ENCODE results near the gene WAS.

Gene WAS

DNA sequence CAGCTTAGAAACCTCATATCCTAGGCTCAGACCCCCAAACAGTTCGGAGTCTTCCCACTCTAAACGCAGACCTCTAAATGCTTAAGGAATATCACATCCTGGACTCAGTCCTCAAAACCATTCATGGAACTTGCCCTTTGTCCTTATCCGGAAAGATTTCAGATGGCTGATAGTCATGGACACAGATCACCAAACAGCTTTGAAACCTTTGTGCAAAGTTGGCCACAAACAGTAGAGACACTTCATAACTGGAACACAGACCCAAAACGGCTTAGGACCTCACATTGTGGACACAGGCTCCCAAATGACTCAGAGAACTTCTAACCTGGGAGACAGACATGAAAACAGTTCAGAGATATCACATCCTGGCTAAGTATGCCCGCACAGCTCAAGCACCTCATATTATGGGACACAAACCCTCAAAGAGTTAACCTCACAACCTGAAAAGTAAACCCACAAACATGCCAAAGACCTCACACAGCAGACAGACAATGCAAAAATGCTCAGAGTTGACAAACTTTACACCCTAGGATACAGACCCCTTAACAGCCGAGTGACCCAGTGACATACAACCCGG, 28.4 kb downstream of the WAS start:
- DNase-seq (ENCODE audit: low spot score) = no peak

GRCh38 chrX:48713847-48714246, 30.2 kb downstream of the WAS start:
- DNase-seq (ENCODE audit: low spot score) = no peak

GRCh38 chrX:48714573-48714972, 31.0 kb downstream of the WAS start:
- DNase-seq (ENCODE audit: low spot score) = no peak

DNA sequence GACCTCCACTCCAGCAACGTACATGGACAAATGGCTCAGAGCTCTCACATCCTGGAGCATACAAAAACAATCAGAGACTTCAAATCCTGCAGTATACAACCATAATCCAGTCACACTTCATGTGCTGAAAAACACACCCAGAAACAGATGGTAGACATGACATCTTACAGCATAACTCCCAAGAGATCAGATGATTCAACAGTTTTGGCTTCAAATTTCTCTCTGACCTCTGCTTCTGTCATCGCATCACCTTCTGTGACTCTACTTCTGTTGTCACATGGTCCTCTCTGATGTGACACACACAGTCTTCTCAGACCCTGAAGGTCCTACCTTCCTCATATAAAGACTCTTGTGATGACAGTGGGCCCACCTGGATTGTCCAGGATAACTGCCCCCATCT, 31.5 kb downstream of the WAS start:
- no peak for DNase-seq (ENCODE audit: low spot score)

GRCh38 chrX:48715876-48716502, 32.4 kb downstream of the WAS start:
- DNase-seq (ENCODE audit: low spot score) = no peak

DNA sequence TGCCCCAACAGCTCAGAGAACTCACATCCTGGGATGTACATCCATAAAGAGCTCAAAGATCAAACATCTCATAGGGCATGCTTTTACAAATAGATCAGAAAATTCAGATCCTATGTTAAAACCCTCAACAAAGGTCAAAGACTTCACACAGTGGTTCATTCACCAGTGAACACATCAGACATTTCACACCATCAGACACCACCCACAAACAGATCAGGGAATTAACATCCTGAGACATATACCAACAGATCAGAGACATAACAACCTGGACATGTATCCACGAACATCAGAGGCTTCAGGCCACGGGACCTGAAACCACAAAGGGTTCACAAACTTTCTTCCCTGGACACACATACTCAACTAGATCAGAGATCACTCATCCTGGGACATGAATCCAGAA, 36.4 kb downstream of the WAS start:
- no peak for DNase-seq (ENCODE audit: low spot score)

- DNase-seq (ENCODE audit: low spot score) = no peak
Measured at GRCh38 chrX:48720577-48721250, 37.1 kb downstream of the WAS start.

DNA sequence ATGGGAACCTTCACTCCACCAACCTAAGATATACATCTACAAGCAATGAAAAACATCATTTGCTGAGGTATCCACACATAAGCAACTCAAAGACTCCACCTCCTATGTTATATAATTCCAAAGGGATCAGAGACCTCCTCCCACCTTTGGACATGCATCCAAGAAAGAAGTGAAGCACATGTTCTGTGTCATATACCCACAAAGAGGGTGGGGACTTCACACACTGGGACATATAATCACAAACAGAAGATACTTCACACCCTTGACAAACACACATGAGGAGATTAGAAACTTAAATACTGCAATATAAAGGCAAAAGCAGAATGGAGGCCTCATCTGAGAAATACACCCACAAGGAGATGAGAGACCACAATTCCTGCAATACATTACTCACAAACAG, 38.3 kb downstream of the WAS start:
- DNase-seq (ENCODE audit: low spot score) = no peak

DNA sequence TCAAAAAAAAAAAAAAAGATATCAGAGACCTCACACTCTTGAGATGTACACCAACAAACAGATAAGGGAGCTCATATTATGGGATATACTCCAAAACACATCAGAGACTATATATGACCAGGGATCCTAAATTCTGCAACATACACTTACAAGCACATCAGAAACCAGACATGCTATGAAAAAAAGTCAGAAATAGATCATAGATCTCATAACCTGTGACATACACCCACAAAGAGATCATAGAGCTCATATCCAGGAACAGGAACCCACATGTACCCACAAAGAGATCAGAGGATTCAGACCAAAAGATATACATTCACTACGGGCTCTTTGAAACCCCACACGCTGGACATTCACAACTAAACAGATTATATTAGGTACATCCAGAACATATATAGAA, 43.0 kb downstream of the WAS start:
- DNase-seq (ENCODE audit: low spot score) = no peak

GRCh38 chrX:48728653-48729052, 45.1 kb downstream of the WAS start:
- DNase-seq (ENCODE audit: low spot score) = no peak

GRCh38 chrX:48736303-48736702, 52.7 kb downstream of the WAS start:
- DNase-seq (ENCODE audit: low spot score) = no peak

DNA sequence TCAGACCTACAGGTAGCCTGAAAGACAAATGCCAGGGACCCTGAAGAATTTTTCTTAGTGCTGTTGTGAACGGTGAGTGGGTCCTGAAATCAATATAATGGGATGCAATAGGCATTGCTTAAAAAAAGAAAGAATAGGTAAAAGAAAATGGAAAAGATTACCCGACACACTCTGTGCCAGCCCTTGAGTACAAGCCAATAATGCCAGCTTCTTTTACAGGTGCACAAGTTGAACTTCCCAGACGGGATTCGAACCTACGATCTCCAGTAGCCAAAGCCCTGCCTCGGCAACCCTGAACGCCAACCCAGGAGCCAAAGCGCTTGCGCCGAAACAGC, 53.2 kb downstream of the WAS start:
- no peak for DNase-seq (ENCODE audit: low spot score)

DNA sequence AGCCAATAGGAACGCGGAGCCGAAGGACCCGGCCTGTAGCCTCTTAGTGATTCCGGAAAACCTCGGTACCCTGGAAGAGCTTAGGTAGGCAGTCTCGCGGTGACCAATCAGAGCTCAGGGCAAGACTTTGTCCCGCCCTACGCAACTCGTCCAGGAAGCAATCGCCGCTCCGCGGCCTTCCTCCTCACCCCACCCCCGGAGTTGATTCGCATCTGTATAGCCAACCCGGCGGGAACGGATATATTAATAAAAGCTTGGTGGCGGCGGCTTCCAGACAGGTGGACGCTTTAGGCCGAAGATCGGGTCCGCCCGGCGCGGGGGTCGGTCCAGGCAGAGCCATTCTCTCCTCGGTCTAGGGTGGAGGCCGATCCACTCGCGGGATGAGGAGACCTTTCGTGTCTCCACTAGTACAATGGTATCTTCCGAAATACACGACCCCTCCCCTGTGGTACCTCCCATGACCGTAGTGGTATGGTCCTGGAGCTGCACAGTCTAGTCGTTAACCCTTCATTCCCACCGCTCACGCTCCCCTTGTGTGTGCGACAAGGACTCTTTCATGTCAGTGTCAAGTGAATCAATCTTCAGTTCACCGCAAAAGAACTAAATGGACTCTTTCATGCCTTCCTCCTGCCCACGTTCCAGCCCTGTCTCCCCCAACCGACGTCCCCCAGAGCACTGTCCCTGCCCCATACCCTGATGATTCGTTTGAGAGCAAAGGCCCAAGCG, 53.8 kb downstream of the WAS start:
- DNase-seq (ENCODE audit: low spot score) = peak; percentile 97

DNA sequence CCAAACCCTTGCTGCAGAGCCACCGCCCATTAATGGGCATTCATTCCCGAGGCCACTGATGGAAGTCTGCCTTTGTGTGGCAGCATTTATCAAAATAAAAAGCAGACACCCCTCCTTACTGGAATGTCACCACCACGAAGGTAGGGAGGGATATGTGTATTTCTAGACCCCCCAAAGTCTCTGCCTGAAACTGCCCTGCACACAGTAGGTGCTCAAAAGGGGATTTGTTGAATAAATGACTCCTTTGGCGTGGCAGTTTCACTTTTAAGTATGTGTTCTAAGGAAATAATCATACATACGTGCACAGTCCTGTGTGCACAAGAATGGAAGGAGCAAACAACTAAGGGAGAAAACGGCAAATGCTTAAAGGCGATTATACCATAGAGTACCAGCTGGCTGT, 54.3 kb downstream of the WAS start:
- no peak for DNase-seq (ENCODE audit: low spot score)

Measured in cerebellar cortex (tissue), 1 donor.